SK-MEL-5 (cell line): Measurements from ENCODE around the gene SLC25A30. TPM values are rescaled to one million over a fixed set of nuclear protein-coding genes. Genes with fewer than 3 reads are reported as not detected.
"Not testable (repeated sequence)": the region's sequence is repeated elsewhere in the genome, so short reads cannot be mapped to it uniquely, and the experiment has no call there.

Source experiments
- DNase-seq: peaks from one replicate; pipeline ENCODE4 v3.0.0-alpha.2; 2016; ENCODE audit warnings: low read depth, low spot score
- in situ Hi-C: cut with HindIII; loops from 2 replicates; pipeline ENCODE4 v1.10.0; 2016; ENCODE audit warnings: low sequenced_read_pairs, high pct_unique_total_duplicates, low pct_unique_long_range_greater_than_20kb
- total RNA-seq: library from RNA; depleted of rRNA; stranded (reverse); fragments of >200 nt; shearing (Covaris generic); gene quantifications from 2 replicates; pipeline ENCODE4 v1.2.3, GENCODE V29; 2014; rRNA removed

Gene SLC25A30
- total RNA-seq, 1 experiment from 2014 or later = 14.9 TPM

- in situ Hi-C loops = no loop called here
- no peak for DNase-seq
Measured at GRCh38 chr13:45352031-45352430, 66.1 kb downstream of the SLC25A30 start.

DNA sequence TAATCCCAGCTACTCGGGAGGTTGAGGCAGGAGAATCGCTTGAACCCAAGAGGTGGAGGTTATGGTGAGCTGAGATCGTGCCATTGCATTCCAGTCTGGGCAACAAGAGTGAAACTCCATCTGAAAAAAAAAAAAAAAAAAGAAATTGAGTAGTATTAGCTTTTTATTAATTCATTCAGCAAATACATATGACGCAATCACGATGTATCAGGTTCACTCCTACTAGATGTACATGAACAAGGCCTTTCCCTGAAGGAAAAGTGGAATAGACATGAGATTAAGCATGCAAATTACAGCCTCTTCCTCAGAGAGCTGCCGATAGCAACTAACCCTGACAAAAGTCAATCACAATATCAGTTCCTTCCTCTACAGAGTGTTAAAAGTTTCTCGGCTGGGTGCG, 68.0 kb downstream of the SLC25A30 start:
- DNase-seq = no peak
- in situ Hi-C loops = no loop called here

DNA sequence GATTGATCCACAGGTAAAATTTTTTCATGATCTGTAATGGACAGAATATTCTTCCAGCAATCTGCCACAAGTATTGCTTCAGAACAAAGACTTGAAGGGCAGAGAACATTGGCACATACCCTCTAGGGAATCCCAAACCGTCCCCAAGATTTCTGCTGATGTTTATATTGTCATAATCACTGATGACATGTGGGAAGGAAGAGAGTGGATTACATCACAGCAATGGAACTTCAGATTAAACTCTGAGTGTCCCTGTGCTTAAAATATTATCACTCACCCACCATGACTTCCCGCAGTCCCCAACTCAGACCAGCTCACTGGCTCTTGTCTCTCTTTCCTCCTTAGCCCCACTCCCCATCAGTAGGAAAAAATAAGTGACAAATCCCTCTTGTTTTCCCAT, 68.7 kb downstream of the SLC25A30 start:
- in situ Hi-C loops = no loop called here
- no peak for DNase-seq

DNA sequence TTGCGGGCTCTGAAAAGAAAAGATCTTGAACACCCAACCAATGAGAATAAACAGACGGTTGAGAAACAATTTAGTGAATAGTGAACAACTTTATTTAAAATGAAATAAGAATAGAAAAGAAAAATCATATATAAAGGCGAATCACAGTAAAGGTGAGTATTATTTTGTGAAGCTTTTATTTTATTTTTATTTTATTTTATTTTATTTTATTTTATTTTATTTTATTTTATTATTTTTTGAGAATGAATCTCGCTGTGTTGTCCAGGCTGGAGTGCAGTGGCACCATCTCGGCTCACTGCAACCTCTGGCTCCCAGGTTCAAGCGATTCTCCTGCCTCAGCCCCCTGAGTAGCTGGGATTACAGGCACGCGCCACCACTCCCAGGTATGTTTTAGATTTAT, 74.1 kb downstream of the SLC25A30 start:
- DNase-seq, in situ Hi-C loops: not testable (repeated sequence)

Other genes with a start within 250 kb of the SLC25A30 start
- 0.08 and 0.34 TPM in 2 replicates for gene KCTD4, start 217.3 kb downstream of the SLC25A30 start, total RNA-seq
- gene TPT1, start 77.2 kb downstream of the SLC25A30 start, total RNA-seq = 3,844 and 3,941 TPM in 2 replicates
- 37.8 and 39.2 TPM in 2 replicates for gene COG3, start 46.6 kb upstream of the SLC25A30 start, total RNA-seq
- gene ERICH6B, start 197.4 kb upstream of the SLC25A30 start, total RNA-seq = not detected in 2 replicates